ENCODE results near the gene RAPGEF4. TPM values are rescaled to one million over a fixed set of nuclear protein-coding genes. Genes with fewer than 3 reads are reported as not detected.

The RAPGEF4 gene
- total RNA-seq, 4 donors from 2014 or later = 1.4 to 5.5 (median 1.8) TPM

DNA sequence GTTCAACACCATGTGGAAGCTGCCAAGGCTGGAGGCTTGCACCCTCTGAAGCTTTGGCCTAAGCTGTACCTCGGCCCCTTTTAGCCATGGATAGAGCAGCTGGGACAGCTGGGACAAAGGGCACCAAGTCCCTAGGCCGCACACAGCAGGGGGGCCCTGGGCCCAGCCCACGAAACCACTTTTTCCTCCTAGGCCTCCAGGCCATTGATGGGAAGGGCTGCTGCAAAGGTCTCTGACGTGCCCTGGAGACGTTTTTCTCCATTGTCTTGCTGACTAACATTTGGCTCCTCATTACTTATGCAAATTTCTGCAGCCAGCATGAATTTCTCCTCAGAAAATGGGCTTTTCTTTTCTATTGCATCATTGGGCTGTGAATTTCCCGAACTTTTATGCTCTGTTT is 13.7 kb downstream of the RAPGEF4 start:
- TF ChIP-seq POLR2A (IDR thresholded peaks at IDR 0.05) = no peak
- TF ChIP-seq, protein P1, sequence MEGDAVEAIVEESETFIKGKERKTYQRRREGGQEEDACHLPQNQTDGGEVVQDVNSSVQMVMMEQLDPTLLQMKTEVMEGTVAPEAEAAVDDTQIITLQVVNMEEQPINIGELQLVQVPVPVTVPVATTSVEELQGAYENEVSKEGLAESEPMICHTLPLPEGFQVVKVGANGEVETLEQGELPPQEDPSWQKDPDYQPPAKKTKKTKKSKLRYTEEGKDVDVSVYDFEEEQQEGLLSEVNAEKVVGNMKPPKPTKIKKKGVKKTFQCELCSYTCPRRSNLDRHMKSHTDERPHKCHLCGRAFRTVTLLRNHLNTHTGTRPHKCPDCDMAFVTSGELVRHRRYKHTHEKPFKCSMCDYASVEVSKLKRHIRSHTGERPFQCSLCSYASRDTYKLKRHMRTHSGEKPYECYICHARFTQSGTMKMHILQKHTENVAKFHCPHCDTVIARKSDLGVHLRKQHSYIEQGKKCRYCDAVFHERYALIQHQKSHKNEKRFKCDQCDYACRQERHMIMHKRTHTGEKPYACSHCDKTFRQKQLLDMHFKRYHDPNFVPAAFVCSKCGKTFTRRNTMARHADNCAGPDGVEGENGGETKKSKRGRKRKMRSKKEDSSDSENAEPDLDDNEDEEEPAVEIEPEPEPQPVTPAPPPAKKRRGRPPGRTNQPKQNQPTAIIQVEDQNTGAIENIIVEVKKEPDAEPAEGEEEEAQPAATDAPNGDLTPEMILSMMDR (IDR thresholded peaks at IDR 0.05 in 4 of 5, conservative IDR thresholded peaks at IDR 0.05 in 1 of 5) = no peak
- Histone ChIP-seq H3K36me3 (no peaks in the 10 kb centered on the region), H3K9me3 (no peaks in the 10 kb centered on the region), H3K27ac (no peak overlapping the region), H3K4me3 (no peak overlapping the region), H3K4me1 (no peaks in the 10 kb centered on the region), H3K27me3 (no peaks in the 10 kb centered on the region)
- ATAC-seq = no peak
- in situ Hi-C loops (cut with MboI; ENCODE audit: low sequenced_read_pairs in 4 of 4) = no loop called here
- DNase-seq = no peak
- intact Hi-C loops (cut with DNase I; ENCODE audit: low total_unique reads) = no loop called here

DNA sequence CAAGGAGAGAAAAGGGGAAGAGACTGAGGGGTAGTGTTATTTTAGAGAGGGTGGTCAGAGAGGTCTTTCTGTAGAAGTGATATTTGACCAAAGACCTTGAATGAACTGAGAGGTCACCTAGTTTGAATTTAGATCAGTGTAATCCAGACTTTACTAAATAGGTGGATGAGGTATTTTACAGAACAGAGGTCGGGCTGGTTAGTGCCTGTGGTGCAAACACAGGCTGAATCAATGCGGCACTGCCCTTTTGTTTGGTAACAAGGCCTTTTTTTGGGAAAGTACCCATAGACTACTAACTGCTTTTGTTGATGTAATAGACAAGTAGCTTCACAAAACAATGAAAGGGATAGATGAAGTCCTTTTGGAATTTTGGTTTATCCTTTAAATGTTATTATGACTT is 15.9 kb downstream of the RAPGEF4 start:
- intact Hi-C loops (cut with DNase I; ENCODE audit: low total_unique reads) (no loop called here), in situ Hi-C loops (cut with MboI; ENCODE audit: low sequenced_read_pairs in 4 of 4) (no loop called here)
- H3K36me3 ChIP-seq = no peaks in the 10 kb centered on the region
- no peaks in the 10 kb centered on the region for H3K4me1 ChIP-seq
- ATAC-seq (no peak), DNase-seq (no peak)
- H3K4me3 ChIP-seq = no peak overlapping the region
- no peak for TF ChIP-seq POLR2A (IDR thresholded peaks at IDR 0.05)
- H3K27me3 ChIP-seq = no peaks in the 10 kb centered on the region
- no peak overlapping the region for H3K27ac ChIP-seq
- H3K9me3 ChIP-seq = no peaks in the 10 kb centered on the region

DNA sequence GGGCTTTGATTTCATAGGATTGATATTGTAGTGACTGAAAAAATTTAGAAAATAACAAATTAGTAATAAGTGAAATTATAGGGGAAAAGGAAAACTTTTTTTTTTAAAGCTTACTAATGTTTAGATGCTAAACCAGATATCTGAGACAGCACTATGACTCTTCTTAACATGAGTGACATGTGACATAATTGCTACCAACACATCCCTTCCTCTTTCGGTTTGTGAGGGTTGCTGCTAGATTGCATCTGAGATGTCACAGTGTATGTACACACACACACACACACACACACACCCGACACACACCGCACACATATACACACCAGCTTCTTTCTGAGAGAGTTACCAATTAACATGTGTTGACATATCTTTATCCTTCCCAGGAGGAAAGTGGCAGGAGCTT is 18.0 kb downstream of the RAPGEF4 start:
- TF ChIP-seq POLR2A (IDR thresholded peaks at IDR 0.05) = no peak
- TF ChIP-seq, protein P1 (IDR thresholded peaks at IDR 0.05 in 4 of 5, conservative IDR thresholded peaks at IDR 0.05 in 1 of 5) = no peak
- H3K27ac ChIP-seq = no peak overlapping the region
- DNase-seq (no peak), ATAC-seq (no peak)
- no peaks in the 10 kb centered on the region for H3K9me3 ChIP-seq
- intact Hi-C loops (cut with DNase I; ENCODE audit: low total_unique reads) (no loop called here), in situ Hi-C loops (cut with MboI; ENCODE audit: low sequenced_read_pairs in 4 of 4) (no loop called here)
- no peaks in the 10 kb centered on the region for H3K27me3 ChIP-seq
- no peaks in the 10 kb centered on the region for H3K4me1 ChIP-seq
- H3K4me3 ChIP-seq = no peak overlapping the region
- no peaks in the 10 kb centered on the region for H3K36me3 ChIP-seq

DNA sequence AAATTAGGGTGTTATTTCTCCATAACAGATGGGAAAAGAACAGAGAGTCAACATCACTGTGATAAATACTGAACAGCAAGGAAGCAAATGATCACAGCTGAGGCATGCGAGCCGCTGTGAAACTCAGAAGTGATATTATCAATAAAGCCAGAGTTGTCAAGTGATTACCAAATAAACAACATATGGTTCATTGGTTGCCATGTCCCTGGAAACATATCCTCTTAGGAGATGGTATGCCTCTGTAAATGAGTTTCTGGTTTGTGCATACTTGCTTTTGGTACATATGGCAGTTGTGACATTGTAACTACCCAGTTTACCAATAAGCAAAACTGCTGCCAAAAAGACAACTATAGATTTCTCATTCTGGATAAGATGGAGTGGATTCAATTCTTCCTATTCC is 23.8 kb downstream of the RAPGEF4 start:
- TF ChIP-seq, protein P1 (IDR thresholded peaks at IDR 0.05 in 4 of 5, conservative IDR thresholded peaks at IDR 0.05 in 1 of 5) = no peak
- TF ChIP-seq POLR2A (IDR thresholded peaks at IDR 0.05) = no peak
- Histone ChIP-seq H3K4me3 (no peak overlapping the region), H3K4me1 (no peaks in the 10 kb centered on the region), H3K27me3 (no peaks in the 10 kb centered on the region), H3K9me3 (no peaks in the 10 kb centered on the region), H3K36me3 (no peaks in the 10 kb centered on the region), H3K27ac (no peak overlapping the region)
- in situ Hi-C loops (cut with MboI; ENCODE audit: low sequenced_read_pairs in 4 of 4) = no loop called here
- DNase-seq = no peak
- intact Hi-C loops (cut with DNase I; ENCODE audit: low total_unique reads) = no loop called here
- no peak for ATAC-seq

DNA sequence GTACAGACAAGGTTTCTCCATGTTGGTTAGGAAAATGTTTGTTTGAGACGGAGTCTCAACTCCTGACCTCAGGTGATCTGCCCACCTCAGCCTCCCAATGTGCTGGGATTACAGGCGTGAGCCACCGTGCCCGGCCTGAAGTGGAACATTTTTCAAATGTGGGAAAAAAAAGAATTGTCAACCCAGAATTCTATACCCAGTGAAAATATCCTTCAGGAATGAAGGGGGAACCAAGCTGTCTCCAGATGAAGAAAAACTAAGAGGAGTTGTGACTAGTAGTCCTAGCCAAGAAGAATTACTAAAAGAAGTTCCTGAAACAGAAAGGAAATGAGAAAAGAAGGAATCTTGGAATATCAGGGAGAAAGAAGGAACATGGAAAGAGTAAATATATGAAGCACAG is 25.7 kb downstream of the RAPGEF4 start:
- ATAC-seq = no peak
- in situ Hi-C loops (cut with MboI; ENCODE audit: low sequenced_read_pairs in 4 of 4) (no loop called here), intact Hi-C loops (cut with DNase I; ENCODE audit: low total_unique reads) (no loop called here)

More for the DNA sequence above, 25.7 kb downstream of the RAPGEF4 start:
- H3K27me3 ChIP-seq = no peaks in the 10 kb centered on the region
- H3K9me3 ChIP-seq = no peaks in the 10 kb centered on the region
- H3K4me1 ChIP-seq = no peaks in the 10 kb centered on the region
- no peak overlapping the region for H3K27ac ChIP-seq
- no peak overlapping the region for H3K4me3 ChIP-seq
- H3K36me3 ChIP-seq = no peaks in the 10 kb centered on the region
- TF ChIP-seq POLR2A (IDR thresholded peaks at IDR 0.05) = no peak
- TF ChIP-seq, protein P1 (IDR thresholded peaks at IDR 0.05 in 4 of 5, conservative IDR thresholded peaks at IDR 0.05 in 1 of 5) = no peak
- no peak for DNase-seq
